HG02588 (cell line): ENCODE data around the gene P2RX4.
"Not testable (repeated sequence)": the region's sequence is repeated elsewhere in the genome, so short reads cannot be mapped to it uniquely, and the experiment has no call there.

Source experiments
- ATAC-seq: cut with Tn5 transposase; IDR thresholded peaks from one replicate; pipeline ENCODE4 v1.9.1; 2021; ENCODE audit warnings: mild to moderate bottlenecking, moderate library complexity; ENCODE audit not compliant: unreplicated experiment

P2RX4 gene

DNA sequence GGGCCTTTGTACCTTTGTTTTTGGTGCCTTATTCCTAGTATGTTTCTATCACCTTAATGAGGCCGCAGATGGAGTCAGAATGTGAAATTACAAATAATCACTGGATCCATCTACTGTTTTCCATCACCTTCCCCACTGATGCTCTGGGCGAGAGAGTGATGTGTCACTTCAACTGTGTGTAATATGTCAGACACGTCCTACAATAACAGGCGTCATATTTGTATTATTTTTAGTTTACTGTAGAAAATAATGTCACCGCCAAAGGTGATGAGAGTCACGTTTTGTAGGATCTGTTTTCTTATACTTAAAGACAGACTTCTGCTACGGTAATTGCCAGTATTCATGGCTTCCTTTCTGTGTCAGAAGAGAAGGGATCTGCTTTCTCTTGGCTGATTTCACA is 22.4 kb upstream of the P2RX4 start:
- ATAC-seq, result no peak

DNA sequence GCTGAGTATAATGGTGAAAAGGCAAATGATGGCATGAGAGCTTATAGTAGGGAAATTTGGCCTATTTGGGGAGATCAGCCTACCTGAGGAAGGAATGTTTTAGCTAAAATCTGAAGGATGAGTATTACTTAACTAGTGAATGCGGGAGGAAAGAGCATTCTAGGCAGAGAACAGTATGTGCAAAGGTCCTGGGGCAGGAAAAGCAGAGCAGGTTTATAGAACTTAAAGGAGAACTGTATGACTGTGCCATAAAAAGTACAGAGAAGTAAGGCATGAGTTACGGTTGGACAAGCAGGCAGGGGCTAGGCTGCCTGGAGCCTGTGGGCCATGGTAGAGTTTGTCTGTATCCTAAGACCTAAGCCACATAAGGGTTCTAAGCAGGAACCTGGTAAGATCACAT is 21.7 kb upstream of the P2RX4 start:
- ATAC-seq, result no peak

DNA sequence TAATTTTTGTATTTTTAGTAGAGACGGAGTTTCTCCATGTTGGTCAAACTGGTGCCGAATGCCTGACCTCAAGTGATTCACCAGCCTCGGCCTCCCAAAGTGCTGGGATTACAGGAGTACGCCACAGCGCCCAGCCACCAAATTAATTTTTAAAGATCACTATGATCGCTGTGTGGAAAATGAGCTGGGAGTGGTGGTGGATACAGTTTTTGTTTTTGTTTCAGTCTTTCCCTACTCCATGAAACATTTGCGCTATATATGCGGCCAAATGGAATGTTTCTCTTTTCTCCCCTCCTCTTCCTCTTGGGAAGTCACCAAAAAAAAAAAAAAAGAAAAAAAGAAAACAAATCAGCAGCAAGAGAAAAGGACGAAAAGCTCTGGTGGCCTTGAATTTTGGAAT is 20.8 kb upstream of the P2RX4 start:
- ATAC-seq, result no peak

DNA sequence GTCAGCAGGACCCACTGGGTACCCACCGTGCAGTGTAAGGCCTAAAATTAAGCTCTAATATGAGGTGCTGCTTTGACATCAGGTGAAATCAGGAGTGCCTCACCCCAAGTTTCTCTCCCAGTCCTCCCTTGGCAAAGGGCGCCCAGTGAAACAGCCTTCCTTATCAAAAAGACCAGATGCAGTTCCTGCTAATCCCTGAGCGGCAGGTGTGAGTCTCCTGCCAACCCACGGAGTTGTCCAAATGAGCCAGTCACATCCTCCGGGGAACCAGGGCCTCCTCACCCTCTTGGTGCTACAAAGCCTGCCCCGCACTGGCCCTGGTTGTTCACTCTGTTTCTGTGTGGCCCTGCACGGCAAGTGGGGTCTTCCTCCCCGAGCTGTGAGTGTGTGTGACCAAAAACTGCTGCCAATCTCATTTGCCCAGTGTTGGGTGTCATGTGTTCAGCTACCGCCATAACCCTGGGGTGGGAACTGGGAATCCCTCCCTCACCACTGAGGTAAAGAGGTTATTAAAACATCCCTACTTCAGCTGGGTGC is 20.2 kb upstream of the P2RX4 start:
- ATAC-seq, result no peak

DNA sequence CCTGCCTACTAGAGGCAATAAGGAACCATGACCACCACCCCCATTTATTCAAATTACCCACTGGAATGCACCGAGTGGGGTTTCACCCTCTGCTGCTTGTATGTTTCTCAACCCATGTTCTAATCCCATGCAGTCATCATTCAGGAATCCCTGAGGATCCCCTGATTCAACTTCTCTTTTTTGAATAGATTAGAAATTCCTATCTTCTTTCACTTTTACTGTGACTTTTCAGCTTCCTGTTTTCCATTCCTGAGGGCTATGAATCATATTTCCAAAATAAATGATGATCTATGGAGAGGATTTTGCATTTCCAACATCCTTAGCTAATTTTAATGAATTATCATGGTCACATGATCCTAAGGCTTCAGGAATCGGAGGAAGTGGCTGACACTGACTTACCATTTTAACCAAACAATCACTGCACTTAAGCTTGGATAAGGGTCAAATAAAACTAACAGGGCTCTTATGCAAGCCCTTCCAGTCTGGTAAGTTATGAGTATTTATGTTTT is 19.4 kb upstream of the P2RX4 start:
- no peak for ATAC-seq

DNA sequence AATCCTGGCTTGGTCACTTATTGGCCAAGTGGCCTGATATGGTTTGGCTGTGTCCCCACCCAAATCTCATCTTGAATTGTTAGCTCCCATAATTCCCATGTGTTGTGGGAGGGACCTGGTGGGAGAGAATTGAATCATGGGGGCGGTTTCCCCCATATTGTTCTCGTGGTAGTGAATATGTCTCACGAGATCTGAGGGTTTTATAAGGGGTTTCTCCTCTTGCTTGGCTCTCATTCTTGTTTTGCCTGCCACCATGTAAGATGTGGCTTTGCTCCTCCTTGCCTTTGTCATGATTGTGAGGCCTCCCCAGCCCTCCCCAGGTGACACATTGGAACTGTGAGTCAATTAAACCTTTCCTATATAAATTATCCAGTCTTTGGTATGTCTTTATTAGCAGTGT is 18.8 kb upstream of the P2RX4 start:
- no peak for ATAC-seq

DNA sequence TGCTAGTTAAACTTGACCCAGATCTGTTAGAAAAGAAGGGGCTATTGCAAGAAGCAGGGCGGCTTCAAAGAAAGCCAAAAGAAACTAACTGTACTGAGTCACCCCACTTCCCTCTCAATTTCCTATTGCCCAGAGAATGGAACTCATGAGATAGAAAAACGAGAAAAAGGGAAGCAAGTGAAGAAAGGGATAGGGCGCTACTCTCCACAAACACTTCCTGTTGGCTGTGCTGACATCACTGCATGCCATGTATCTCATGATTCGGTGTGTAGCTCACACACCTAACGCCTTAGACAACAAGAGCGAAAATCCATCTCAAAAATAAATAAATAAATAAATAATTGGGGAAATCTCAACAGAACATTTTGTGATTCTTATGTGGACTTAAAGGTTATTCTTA is 13.0 kb upstream of the P2RX4 start:
- no peak for ATAC-seq

DNA sequence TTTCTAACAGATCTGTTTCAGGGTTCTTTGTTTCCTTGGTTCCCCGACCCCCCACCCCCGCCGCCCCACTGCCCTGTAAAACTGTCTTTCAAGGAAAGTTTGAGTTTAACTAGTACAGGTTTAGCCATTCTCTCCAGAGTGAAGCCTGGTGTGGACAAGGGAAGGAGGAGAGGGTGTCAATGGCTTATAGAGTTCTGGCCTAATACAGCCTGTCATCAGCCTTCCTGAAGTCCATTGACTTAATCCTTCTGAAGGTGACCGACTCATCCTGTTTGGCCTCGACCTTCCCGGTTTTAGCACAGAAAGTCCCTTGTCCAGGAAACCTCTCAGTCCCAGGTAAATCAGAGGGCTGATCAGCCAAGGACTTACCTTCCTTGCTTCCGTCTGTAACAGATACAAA is 11.0 kb upstream of the P2RX4 start:
- ATAC-seq, result no peak

DNA sequence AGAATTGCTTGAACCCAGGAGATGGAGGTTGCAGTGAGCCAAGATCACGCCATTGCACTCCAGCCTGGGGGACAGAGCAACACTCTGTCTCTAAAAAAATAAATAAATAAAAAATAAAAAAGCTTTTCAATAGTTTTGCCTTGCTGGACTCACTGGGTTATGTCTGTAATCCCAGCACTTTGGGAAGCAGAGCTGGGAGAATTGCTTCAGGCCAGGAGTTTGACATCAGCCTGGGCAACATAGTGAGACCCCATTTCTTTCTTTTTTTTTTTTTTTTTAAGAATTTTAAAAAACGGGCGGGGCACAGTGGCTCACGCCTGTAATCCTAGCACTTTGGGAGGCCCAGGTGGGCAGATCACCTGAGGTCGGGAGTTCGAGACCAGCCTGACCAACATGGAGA is 8.8 kb upstream of the P2RX4 start:
- not testable (repeated sequence) for ATAC-seq

DNA sequence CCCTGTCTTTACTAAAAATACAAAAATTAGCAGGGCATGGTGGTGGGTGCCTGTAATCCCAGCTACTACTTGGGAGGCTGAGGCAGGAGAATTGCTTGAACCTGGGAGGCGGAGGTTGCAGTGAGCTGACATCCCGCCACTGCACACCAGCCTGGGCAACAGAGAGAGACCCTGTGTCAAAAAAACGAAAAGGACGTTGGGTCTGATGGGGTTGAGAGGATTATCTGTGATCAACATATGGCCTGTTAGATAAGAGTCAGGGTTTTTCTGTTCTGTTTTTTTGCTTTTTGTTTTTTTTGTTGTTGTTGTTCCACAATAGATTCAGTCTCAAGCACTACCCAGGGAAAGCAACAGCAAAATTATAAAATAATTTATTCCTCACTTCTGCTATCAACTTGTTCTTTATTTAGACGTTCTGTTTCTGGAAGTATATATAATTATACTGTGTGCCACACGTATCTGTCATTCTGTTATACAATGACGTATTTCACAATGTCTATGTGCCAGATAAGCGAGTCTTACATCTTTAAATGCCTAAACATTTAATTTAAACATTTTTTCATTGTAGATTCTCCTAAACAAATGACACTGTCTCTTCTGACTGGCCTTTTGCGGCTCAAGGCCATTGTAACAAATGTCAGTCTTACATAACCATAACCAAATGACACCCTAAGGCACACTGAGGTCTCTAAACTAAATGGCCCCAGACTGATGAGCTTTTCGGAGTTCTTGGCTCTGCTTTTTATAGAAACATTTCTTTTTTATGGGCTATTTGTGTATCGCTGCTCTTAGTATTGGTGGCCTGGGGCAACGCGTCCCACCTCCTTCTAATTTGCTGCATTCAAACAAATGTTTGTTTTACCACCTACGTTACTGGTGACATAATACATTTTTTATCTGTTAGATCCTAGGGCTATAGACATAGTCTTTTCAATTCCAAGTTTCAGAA is 7.2 kb upstream of the P2RX4 start:
- ATAC-seq, result no peak

DNA sequence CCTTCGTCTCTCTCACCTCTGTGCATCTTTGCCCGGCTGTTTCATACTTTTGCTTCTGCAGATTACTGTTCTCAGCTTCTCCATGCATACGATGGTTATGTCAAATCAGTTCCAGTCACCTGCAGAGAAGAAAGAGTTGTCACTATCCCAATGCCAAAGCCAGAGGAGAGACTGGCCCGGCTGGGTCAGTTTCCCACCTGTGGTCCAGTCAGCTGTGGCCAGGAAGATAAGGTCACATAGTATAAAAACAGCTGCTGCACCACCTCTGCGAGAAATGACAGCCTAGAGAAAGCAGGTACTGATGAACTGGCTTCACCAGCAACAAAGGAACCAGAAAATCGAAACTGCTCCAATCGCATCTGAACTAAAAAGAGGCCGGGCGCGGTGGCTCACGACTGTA is 6.4 kb upstream of the P2RX4 start:
- ATAC-seq, result no peak

DNA sequence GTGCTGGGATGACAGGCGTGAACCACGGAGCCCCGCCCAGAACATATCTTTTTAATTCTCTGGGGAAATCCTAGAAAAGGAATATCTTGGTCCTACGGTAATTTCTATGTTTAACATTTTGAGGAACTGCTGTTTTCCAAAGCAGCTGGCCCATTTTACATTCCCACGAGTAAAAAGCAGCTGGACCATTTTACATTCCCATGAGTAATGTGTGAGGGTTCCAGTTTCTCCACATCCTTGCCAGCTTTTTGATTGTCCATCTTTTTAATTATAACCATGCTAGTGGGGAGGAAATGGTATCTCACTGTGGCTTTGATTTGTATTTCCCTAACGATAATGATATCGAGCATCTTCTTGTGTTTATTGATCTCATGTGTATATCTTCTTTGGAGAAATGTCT is 4.4 kb upstream of the P2RX4 start:
- ATAC-seq, result no peak

DNA sequence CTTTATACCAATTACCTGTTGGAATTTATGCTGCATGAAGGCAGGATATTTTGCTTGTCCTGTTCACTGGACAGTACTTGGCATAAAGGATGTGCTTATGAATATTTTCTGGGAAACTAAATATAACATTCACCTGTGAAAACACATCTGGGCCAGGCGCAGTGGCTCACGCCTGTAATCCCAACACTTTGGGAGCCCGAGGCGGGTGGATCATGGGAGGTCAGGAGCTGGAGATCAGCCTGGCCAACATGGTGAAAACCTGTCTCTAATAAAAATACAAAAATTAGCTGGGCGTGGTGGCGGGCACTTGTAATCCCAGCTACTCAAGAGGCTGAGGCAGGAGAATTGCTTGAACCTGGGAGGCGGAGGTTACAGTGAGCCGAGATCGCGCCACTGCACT is 1.4 kb upstream of the P2RX4 start:
- not testable (repeated sequence) for ATAC-seq

DNA sequence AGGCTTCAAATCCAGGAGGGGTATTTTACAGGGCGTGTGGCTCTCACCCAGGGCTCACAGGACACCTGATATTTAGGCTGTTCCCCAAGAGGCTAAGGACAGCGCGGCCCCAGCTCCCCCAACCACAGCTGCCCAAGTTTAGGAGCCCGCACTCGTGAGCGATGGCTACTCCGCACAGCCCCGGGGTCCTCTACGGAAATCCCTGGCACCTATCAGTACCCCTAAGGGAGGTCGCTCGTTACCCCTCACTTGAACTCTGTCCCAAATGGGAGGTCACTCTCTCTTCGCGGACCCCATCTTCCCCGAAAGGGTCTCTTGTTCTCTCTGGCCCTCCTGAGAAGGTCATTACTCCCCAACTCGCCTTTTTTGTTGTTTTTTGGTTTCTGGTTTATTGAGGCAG is 708 bp upstream of the P2RX4 start:
- ATAC-seq, result no peak

DNA sequence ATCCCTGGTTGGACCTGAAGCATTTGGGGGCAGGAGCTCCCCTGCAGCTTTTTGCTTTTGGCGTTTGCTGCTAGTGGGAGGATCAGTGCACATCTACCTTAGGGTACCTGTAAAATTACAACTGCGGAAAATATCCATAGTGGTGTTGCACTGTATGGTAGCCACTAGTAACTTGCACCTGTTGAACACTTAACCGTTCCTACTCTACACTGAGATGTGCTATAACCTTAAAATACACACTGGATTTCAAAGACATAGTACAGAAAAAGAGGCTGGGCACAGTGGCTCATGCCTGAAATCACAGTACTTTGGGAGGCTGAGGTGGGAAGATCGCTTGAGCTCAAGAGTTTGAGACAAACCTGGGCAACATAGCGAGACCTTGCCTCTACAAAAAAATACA is 2.9 kb downstream of the P2RX4 start:
- ATAC-seq, result no peak

DNA sequence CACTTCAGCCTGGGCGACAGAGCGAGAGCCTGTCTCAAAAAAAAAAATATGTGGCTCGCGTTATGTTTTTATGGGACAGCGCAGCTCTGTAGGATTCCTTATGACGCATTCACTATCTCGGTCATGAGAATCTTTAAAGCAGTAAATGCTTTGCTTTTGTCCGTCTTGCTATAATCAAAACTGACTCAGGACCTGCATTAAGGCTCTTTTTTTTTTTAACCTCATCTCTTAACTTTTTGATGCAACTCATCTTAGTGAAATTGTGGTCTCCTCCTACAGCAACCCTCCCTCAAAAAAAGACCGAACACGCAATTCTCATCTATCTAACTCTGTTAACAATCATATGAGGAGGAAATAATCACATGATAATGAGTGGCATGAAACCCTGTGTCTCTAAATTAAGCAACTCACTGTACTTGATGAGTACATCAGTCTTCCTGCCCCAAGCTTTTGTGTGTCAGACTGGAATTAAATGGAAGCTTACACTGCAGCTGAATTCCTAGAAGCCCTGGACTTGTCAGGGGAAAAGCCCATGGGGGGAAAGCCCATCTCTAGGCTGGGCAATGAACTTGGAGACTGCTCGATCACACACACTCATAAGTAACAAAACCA is 4.3 kb downstream of the P2RX4 start:
- no peak for ATAC-seq

DNA sequence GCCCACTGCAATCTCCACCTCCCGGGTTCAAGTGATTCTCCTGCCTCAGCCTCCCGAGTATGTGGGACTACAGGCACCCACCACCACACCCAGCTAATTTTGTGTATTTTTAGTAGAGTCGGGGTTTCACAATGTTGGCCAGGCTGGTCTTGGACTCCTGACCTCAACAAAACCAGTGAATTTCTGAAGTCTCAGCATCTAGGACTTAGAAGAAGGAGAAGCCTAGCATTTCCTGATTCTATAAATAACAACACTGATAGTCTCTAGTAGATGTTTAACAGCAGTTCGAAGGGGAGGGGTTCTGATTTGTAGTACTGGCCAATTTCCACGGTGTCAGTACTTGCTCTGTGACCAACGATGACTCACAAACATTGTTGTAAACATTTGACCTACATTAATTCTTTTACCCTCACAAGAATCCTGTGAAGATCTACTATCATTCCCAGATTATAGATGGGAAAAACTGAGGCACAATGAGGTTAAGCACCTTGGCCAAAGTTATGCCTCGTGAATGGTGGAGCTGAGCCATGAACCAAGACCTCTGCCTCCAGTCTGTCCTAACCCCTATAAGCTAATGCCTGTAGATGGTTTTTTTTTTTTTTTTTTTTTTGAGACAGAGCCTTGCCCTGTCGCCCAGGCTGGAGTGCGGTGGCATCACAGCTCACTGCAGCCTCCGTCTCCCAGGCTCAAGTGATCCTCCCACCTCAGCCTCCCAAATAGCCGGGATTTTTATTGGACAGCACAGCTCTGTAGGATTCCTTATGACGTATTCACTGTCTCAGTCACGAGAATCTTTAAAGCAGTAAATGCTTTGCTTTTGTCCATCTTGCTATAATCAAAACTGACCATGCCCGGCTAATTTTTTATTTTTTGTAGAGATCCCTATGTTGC is 5.2 kb downstream of the P2RX4 start:
- ATAC-seq, result no peak

DNA sequence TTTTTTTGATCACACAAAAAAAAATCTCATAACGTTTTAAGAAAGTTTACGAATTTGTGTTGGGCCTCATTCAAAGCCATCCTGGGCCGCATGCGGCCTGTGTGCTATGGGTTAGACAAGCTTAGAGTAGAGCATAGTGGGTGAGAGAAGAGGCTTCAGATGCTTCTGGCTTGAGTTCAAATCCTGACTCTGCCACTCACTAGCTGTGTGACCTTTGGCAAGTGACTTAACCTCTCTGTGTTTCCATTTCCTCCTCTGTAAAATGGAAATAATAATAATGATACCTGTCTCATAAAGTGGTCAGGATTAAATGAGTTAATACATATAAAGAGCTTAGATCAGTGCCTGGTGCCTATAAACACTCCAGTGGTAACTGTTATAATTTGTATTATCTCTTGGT is 6.2 kb downstream of the P2RX4 start:
- no peak for ATAC-seq

DNA sequence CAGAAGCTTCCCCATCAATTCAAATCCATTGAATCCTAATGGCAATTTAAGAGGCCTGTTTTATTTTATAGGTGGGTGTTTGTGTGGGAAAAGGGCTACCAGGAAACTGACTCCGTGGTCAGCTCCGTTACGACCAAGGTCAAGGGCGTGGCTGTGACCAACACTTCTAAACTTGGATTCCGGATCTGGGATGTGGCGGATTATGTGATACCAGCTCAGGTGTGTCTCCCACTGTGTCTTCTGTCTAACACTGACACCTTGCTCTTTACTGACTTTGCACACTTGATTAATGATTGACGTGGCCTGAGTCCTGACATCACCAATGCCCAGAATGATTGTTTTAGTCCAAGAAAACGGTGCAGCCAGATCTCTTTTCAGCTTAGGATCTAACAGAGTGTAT is 7.1 kb downstream of the P2RX4 start:
- ATAC-seq, result no peak

DNA sequence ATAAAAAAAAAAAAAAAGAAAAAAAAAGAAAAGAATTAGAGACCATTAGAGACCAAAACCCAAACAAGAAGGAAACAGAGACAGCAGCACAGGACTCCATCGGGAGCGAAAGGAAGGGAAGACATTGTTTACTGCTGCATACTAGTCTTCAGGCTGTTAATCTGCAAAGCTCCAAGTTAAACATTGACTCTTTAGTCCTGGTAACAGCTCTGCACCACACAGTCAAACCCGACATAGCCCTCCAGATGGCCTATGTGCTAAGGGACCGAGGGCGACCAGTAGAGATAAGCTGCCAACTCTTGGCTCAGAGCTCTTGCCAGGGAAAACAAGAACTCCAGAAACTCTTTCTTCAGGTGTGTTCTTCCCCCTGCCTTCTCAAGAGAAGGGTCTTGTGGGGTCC is 7.8 kb downstream of the P2RX4 start:
- no peak for ATAC-seq
